Activated T-cell treated with anti-CD3 and anti-CD28 coated beads for 24 hours (primary cell): ENCODE measurements around the gene OPA3.

Experiments used
- DNase-seq: peaks from one replicate; pipeline ENCODE4 v3.0.0-alpha.2; 2020; ENCODE audit warnings: low read depth

Gene OPA3

DNA sequence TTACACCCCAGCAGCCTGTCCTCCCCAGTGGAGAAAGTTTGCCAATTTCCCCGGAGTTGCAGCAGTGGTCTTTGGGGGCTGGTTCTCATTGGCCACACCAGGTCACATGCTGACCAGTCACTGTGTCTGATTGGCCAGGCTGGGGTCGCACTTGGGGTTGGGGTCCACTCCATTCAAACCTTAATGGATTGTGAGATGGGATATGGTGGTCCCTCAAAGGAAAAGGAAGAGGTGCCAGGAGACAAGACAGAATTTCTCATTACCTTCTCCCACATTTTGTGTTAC lies 82.9 kb downstream of the OPA3 start:
- no peak for DNase-seq

DNA sequence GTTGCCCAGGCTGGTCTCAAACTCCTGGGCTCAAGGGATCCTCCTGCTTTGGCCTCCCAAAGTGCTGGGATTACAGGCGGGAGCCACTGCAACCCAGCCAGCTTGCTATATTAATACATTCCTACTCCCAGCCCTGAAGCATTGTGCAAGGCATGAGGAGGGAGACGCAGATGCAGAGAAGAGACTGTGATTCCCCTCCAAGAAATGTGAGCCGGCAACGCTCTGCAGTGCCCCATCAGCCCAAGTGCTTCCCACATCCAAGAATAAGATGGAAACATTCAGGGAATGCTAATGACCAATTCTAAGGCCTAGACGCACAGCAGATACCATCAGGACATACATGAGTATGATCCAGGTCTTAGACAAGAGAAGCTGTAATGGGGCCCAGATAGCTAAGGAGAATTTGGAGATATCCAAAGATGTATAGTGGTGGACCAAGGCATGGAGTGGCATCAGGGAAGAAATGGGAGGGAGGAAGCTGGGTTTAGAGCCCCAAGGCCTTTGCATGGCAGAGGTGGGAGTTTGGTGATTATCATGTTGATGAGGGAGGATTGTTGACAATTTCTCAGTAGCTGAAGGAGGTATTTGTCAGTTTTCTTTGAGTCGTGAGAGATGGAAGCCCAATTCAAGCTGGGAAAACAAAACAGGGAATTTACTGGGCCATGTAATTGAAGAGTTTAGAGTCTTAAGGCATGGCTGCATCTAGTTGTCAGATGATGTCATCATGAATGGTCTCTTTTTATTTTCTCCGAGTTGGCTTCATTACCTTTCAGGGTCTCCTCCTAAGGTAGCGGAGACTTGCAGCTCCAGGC lies 83.5 kb downstream of the OPA3 start:
- no peak for DNase-seq

DNA sequence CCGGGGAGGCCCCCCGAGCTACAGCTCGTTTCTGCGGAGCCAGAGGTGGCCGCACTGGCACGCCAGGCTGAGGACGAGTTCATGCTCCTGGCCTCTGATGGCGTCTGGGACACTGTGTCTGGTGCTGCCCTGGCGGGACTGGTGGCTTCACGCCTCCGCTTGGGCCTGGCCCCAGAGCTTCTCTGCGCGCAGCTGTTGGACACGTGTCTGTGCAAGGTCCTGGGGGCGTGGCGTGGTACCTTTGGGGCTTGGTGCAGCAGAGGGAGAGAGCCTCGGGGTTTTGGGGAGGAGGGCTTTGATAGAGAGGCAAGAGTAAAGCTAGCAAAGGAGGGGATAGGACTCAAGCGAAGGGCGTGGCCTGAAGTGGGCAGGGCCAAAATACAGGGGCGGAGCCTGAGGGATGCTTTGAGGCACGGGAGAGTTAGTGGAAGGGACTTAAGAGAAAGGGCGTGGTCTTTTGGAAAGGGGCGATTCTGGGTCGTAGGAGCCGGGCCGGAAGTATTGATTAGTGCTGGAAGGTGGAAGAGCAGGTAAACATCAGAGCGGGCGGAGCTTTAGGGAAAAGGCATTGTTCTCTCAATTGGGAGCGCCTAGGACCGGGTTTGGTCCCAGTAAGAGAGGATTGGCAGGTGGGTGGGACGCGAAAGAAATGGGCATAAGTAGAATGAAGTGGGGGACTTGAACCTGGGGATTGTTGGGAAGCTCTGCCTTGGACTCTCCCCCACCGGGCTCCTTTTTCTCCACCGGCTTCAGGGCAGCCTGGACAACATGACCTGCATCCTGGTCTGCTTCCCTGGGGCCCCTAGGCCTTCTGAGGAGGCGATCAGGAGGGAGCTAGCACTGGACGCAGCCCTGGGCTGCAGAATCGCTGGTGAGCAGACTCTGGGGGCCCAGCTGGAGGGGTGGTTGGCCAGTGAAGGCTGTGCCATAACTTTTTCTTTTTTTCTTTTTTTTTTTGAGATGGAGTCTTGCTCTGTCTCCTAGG lies 85.1 kb downstream of the OPA3 start:
- DNase-seq: peak; percentile 50

DNA sequence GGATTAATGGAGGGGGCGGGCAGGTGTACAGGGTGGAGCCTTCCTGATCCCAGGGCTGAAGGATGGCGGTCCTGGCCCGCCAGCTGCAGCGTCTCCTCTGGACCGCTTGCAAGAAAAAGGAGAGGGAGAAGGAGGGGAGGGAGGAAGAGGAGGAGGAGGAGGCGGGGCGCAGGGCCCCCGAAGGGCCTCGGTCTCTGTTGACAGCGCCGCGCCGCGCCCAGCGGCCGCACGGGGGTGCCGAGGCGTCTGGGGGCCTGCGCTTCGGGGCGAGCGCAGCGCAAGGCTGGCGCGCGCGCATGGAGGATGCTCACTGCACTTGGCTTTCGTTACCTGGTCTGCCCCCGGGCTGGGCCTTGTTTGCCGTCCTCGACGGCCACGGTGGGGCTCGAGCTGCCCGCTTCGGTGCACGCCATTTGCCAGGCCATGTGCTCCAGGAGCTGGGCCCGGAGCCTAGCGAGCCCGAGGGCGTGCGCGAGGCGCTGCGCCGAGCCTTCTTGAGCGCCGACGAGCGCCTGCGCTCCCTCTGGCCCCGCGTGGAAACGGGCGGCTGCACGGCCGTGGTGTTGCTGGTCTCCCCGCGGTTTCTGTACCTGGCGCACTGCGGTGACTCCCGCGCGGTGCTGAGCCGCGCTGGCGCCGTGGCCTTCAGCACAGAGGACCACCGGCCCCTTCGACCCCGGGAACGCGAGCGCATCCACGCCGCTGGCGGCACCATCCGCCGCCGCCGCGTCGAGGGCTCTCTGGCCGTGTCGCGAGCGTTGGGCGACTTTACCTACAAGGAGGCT lies 86.0 kb downstream of the OPA3 start, which contains the start of gene PPM1N:
PPM1N (plus strand) TSS at position 33 of the 785 bp plus-strand sequence; CDS start at position 63, 30 bp downstream.
- DNase-seq: peak; percentile 43

DNA sequence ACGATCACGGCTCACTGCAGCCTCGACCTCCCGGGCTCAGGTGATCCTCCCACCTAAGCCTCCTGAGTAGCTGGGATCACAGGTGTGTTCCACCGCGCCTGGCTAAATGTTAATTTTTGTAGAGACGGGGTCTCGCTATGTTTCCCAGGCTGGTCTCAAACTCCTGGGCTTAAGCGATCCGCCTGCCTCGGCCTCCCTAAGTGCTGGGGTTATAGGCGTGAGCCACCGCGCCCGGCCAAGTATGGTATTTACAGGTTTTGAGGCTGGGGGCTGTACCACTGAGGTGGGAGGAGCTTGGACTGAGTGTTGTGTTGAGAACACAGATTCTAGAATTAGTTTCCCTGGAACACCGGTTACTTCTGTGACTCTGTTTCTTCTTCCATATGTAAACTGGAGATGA lies 86.8 kb downstream of the OPA3 start:
- no peak for DNase-seq

DNA sequence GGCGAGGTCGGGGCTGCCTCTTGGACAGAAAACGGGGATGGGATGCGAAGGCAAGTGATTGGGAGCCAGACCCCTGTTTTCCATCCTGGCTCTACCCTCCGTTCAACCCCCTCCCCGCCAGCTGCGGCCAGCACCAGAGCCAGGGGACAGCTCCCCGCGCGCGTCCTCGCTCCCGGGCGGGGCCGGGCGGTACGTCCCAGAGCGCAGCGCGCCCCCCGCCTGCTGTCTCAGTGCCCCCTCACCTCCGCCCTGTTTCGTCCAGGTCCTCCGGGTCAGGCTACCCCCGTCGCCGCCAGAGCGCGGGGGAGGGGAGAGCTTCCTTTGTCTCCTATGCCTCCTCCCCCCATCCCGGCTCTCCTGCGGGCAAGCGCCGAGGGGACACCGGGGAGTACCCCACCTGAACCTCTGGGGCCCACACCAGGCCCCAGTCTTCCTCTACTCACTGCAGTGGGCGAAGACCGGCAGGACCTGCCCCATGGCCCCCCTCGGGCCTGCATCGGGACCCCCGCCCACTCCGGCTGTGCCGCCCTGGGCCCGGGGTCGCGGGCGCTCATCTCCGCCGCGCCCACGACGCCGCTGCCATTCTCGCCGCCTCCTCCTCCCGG lies 88.2 kb downstream of the OPA3 start:
- DNase-seq: no peak

DNA sequence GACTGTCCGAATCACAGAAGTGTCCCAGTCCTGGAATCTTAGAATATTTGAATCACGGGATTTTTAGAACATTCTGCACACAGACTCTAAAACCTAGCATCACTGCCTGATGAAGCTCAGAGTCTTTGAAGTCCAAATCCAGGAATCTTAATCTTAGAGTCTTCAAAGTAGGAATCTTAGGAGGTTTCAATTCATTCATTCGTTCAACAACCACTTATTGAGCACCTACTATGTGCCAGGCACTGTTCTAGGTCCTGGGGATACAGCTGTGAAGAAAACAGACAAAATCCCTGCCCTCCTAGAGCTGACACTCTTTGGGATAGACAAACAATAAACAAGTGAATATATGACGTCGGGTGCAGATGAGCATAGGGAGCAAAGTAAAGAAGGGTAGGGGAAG lies 89.4 kb downstream of the OPA3 start:
- no peak for DNase-seq

DNA sequence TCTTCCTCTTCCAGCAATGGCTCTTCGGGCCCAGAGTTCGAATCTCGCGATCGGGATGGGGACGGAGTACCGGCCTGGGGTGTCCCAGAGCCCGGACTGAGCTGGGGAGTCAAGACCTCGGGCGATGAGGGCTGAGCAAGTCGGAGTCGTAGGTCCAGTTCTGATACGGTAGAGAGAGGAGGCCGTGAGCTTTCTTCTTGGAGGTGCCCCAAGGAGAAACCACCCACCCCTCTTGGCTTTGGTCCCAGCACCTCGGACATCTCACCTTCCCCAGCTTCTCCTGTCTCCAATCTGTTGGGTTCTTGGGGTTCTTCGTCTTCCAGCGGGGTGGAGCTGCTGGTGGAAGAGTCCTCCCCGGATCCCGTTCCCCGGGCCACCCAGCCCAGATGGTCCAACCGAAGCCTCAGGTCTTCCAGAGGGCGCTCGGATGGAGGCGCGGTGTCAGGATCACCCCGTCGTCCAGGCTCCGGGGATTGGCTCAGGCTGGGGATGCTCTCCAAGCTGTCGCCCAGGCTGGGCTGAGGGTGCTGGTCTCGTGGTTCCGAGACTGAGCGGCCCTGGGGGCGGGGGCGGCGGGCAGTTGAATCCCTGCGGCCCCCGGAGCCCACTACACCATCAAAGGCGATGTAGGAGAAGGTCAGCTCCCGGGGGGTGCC lies 90.2 kb downstream of the OPA3 start:
- DNase-seq: no peak

DNA sequence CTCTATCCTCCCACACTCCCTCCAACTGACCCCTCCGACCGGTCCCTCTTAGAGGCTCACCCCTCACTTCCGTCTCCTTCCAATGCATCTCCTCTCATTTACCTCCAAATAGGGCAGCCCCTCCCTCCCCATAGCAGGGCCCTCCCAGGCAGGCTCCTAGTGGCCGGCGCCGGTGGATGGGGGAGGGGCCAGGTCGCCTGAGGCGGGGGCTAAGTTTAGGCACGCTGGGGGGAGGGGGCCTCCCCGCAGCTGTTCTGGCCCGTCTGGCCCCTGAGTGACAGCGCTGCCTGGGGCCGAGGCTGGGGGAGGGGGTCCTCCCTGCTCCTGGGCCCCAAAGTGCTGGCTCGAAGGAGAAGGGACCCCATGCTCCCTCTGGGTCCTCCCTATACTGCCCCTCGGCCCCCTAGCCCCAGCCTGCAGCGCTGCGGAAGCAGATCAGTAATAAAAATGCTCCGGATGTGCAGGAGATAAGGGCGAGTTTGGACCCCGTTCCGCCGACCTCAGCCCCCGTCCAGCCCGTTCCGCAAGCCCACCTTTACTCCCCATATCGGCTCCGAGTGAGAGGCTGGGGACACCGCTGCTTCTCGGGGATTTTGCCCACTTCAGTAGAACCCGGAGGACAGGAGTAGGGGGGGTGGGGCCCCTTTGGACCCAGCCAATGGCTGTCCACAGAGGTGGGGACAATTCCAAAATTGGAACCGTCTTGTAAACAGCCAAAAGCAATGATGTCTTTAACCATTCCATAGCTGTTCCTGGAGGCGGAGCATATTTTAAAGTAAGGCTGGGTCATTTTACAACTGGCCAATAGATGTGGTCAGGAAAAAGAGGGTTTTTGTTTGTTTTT lies 91.8 kb downstream of the OPA3 start:
- DNase-seq: no peak

DNA sequence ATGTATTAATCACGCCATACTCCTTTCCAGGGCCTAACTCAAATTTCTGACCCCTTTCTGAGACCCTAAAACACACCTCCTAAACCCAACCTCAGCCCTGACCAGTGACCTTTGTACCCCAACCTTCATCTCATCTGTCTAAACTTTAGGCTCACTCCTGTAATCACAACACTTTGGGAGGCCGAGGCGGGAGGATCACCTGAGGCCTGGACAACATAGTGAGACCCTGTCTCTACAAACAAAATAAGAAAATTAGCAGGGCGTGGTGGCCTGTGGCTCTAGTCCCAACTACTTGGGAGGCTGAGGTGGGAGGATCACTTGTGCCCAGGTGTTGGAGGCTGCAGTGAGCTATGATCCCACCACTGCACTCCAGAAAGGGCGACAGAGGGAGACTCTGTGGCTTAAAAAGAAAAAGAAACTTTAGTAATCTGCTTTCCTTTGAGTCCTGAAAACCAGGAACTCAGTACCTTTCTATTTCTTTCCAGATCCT lies 92.4 kb downstream of the OPA3 start:
- no peak for DNase-seq

DNA sequence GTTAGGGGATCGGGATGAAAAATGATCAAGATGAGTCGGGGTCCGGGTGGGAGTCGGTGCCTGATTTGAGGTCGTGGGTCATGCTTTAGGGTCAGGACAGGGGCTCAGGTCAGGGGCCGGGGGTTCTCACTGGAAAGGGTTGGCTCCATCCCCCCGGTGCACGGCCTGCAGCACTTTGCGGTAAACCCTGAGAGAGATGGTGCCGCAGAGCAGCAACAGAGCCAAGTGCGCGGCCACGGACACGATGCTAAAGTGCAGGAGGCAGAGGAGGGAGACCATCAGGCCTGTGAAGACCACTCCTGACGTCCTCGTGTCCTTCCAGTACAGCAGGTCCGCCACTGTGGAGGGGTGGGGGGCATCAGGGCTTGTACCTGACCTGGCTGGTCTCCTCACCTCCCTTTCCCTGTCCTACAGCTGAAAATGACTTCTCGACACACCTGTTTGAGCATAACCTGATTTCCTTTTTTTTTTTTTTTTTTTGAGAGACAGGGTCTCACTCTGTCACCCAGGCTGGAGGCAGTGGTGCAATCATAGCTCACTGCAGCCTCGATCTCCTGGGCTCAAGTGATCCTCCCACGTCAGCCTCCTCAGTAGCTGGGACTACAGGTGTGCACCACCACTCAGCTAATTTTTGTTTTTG lies 95.3 kb downstream of the OPA3 start:
- no peak for DNase-seq

DNA sequence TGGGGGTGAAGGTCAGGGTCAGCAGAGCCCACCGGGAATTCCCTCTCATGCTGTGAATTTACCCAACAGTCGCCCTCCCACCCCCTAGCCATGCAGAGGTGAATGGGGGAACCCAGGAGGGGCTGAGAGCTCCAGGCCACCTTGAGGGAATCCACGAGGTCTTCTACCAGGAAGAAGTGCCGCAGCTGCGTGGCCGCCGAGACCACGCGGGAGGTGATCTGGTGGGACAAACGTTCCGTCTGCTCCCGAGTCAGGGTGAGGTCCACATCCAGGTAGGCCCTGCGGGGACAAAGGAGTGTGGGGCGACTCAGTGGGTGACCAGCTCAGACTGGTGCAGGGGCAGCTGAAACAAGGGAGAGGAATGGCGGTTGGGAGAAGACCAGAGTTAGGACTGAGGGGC lies 95.9 kb downstream of the OPA3 start:
- no peak for DNase-seq

DNA sequence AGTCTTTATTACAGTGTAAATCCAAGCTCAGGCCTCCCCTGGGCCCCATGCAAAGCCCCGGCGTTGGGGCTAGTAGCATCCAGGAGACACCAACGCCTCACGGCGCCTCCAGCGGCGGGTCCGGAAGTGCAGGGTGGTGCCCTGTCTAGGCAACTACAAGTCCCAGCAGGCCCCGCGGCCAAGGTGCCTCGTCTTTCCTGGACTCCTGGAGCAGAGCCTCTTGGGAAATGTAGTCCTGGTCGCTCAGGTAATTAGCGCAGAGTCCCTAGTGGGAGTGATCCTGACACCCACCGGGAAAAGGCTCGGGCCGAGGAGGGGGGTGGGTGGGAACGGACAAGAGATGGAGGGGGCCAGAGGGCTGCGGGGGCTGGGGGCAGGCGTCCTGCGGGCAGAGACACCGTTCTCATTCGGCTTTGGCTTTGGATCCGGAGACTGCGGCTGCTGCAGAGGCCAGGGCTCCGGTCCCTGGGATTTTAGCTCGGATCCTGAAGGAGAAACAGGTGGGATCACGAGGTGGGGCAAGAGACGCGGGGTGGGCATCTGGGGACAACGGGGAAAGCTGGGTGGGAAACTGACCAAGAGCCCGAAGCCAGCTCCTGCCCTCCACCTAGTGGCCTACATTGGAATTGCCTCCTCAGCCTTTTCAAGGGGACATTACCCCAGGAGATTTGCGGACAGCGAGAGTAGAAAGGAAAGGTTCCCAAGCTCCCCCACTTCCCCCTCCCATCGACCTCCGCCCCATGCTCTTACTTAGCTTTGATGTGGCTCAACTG lies 99.1 kb downstream of the OPA3 start:
- peak; percentile 96 for DNase-seq

DNA sequence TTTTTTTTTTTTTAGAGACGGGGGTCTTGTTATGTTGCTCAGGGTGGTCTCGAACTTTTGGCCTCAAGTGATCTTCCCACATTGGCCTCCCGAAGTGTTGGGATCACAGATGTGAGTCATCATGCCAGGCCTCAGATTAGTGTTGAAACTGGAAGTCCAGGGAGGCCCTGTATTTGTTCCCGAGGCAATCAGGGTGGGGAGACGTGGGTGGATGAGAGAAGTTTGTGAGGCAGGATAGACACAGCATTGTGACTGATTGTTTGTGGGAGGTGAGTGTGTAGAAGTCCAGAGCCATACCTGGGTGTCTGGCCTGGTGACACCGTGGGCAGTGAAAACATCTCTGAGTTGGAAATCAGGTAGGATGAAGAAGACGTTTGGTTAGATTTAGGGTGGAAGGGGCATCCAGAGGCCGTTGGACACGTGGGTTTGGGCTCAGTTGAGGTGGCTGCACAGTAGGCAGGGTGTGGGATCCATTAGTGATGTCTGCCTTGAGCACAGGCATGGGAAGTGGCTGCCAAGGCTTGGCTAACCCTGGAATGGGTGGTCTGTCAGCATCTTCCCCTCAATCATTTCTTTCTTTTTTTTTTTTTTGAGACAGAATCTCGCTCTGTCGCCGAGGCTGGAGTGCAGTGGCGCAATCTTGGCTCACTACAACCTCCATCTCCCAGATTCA lies 100.2 kb downstream of the OPA3 start:
- no peak for DNase-seq

DNA sequence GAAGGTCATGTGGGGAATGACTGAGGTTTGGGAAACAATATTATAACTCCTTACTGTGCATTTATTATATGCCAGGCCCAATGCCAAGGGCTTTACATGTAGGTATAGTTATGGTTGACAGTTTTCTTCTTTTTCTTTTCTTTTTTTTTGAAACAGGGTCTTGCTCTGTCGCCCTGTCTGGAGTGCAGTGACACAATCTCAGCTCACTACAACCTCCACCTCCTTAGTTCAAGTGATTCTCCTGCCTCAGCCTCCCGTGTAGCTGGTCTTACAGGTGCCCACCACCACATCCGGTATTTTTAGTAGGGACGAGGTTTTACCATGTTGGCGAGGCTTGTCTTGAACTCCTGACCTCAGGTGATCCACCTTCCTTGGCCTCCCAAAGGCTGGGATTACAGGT lies 101.6 kb downstream of the OPA3 start:
- no peak for DNase-seq

DNA sequence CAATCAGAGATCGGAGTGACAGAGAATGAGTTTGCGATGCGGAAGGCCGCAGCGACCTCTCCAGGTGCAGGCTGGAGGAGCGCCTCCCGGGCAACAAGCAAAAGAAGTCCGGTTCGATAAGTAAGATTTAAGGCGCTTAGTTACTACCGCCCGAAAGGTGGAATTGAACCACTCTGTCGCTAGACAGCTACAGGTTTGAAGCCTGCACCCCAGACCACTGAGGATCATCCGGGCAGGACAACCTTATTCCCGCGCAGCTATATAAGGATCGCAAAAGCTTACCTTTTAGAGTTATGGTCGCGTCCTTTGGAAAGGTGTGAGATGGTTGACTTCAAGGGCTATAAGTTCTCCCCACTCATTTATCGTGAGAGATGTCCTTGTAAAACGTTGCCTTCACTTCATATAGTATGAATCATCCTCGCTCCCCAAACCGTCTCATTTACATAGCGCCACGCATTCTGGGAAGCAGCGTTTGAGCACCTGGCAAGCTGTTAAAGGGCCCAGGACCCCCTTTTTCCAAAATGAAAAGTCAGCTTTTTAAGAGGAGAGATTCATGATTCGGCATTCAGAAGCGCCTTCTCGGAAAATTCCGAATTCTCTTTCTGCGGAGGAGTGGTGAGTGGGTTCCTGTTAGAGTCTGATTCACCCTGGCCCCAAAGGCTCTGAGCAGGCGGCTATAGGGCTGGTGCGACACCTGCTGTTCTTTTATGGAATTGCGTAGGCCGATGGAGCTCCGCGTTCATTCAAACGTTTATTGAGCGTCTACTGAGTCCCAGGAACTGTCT lies 106.0 kb downstream of the OPA3 start:
- peak; percentile 90 for DNase-seq

DNA sequence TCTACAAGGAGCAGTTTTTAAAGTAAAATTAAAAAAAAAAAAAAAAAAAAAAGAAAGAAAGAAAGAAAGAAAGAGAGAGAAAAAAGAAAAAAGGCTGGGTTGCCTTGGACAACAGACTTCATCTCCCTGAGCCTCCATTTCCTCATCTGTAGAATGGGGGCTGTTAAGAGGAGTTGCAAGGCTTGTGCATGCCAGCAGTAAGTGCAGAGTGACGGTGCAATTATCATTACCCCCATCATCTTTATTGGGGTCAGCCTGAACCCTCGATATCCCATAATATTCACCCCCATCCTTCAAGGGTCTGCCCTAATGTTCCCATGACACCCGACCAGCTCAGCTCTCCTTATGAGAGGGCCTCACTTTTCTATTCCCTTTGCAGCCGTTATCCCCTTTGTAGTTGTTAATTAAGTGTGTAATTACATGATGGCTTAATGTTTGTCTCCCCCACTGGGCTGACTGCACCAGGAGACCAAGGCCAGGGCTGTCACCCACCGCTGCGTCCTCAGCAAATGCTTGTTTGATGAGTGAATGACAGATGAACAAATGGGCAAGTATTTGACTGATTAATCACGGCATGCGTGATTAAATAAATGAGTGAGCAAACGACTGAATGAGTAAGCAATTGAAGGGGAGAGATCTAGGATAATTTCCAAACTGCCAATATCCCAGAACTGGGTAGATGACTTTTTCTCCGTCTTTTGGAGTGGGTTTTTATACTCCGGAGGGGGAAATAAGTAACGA lies 106.7 kb downstream of the OPA3 start:
- no peak for DNase-seq
